HuH-7 (cell line): ENCODE results near the gene SAMD7.

Source experiments
- DNase-seq: peaks from one replicate; pipeline ENCODE4 v3.0.0; 2011; ENCODE audit warnings: low spot score

SAMD7 gene

DNA sequence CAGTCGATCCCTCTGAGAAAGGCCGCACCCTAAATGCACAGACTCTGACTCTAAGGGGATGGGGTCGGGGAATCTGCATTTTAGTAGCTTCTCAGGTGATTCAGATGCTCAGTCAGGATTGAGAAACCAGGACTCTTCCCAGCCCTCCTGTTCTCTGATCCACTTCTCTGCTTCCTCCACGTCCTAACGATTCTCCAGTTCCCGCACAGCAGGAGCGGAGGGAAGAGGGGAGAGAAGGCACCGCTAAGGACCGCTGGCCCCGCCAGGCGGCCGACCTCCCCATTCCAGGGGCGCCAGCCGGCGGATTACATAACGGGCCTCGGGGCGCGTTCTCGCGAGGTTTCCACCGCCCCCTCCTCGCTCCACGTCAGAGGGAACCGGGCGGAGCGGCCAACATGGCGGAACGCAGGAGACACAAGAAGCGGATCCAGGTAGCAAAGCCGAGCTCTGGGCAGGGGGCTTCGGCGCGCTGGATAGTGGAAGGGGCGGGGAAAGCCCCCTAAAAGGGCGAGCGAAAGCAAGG is 55.1 kb downstream of the SAMD7 start, which contains the start of gene SEC62:
SEC62 (plus strand) TSS at position 380 of the 523 bp plus-strand sequence; CDS start at position 396, 16 bp downstream.
- peak; percentile 90 for DNase-seq

DNA sequence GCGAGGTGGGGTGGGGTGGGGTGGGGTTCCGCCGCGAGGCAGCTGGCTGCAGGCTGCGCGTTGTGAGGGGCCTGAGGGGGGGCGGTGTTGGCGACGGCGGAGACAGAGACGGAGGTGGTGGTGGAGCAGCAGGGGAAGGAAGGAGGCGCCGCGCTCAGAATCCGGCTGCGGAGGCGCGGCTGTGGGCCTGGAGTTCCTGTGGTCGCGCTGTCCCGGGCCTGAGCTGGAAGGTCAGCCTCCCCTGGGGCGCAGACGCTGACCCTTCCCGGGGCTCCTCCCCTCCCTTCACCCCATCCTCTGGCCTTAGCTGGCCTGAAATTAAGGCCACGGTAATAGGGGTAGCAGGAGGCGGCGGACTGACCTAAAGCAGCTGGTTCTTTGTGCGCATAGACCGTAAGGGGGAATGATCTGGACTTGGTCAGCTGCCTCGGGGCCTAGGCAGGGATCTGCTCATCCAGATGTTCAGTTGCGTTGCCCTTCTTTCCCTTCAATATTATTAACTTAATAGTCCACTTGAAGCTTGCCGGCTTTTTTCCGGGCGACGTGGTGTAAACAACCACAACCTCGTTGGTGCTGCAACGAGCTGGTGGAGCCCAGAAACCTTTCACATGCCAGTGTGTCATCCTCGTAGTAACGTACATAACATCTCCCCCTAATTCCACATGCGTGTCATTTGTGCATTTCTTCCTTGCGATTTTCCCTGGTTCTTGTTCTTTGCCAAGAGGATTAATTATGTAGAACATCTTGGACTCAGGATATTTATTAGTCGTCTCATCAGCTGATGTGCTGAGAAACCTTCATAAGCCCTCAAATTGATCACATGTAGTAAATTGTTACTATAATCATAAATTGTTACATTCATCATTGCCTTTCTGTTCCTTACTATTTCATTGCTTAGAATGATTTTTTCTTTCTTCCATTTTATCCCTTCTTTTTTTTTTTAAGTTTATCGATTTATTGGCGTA is 55.9 kb downstream of the SAMD7 start:
- DNase-seq: peak; percentile 35

DNA sequence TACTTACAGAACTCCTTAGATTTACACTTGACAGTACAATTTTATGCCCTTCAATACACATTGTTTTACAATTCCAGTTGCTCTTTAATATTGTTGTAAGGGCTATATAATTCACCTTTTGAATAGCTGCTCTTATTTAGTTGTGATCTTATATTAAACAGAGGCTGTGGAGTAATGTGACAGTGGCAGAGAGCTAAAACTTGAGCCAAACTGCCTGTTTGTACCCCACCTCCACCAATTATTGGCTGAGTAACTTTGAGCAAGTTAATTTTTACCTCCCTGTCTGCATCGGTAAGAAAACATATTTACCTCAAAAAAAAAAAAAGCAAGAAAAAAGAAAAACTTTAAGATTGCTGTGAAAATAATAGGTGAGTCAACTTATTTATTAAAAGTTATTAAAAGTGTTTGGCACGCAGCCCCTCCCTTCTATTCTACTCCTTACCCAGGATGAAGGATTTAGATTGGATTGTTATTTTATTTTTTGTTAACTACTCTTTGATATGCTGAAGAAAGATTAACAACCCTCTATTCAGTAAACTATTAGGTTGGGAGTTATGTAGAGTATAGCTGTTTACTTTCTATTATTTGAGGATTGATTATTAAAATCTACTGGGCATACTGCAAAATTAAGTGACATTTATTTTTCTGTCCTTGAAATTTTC is 57.0 kb downstream of the SAMD7 start:
- no peak for DNase-seq

DNA sequence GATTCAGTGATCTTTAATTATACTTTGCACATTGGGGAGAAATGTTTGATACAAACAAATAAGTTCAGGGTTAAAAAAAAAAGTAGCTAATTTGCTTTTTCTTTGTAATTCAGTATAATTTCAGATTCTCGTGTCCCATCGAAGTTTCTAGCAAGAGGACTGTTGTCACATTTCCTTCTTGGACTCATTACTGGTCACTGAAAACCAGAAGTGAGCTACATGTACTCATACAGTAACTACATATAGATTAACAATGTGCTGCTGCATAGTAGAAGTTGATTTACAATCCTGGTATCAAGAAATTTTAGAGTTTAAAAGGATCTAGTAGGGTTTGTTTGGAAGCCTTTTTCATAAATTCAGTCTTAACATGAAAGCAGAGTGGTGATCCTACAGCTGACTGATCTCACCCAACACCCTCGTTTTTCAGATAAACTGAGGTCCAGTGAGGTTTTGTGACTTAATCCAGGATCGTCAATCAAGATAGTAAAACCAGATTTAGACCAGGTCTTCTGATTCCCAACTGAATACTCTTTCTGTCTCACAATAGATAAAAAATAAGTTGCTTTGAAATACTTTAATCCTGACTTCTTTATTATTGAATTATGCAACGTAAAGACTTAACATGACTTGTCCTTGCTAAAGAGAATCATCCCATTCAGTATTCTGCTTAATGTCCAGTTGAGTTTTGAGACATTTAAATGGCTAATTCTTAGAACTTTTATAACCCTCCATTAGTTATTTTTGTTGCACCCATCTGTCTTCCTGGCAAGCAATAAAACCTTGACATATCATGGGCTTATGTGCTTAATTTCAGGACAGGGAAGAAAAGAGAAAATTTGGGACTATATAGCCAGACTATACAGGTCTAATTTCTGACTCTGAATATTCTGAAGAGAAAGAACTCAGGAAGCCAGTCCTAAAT is 58.1 kb downstream of the SAMD7 start:
- DNase-seq: no peak

DNA sequence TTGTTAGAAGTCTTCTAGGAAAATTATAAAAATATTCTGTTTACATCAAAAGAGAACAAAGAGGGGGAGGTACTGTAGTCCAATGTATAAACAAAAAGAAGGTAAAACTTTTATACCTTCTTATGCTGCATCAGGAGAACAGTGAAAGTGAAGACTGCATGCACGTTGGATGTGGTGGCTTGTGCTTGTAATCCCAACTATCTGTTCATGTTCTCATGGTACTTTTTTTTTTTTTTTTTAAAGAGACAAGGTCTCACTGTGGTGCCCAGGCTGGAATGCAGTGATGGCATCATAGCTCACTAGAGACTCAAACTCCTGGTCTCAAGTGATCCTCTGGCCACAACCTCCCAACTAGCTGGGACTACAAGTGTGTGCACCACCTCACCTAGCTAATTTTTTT is 59.5 kb downstream of the SAMD7 start:
- no peak for DNase-seq

DNA sequence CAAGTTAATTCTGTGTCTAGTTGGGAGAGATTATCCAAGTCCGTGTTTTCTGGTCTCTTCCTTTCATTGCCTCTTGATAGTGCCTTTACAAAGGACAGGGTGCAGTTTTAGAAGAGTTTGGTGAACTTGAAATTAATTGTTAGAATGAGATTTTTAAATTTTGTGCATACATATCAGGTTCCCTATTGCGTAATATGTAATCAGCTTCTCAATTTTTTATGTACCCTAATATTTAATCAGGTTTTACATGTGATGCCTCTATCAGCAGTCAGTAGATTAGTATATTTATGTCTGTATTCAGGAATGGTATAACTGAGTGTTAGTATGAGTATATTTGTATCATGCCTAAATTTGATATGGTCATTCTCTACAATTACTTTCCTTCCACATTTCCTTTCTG is 60.1 kb downstream of the SAMD7 start:
- DNase-seq: no peak

DNA sequence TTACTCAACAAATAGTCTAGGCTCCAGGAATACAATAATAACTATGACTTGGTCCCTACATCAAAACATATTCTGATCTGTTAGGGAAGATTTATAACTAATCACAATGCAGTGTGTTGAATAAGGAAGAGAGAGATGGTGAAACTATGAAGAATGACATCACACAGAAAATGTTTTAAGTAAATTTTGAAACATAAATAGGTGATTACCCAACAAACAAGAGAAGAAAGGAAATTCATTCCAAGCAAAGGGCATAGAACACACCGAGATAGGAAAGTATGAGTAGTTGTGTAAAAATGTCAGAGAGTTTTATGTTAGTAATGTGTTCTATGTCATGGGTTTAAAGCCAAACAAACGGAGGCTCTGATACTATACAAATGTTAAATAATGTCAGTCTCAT is 68.7 kb downstream of the SAMD7 start:
- DNase-seq: no peak

DNA sequence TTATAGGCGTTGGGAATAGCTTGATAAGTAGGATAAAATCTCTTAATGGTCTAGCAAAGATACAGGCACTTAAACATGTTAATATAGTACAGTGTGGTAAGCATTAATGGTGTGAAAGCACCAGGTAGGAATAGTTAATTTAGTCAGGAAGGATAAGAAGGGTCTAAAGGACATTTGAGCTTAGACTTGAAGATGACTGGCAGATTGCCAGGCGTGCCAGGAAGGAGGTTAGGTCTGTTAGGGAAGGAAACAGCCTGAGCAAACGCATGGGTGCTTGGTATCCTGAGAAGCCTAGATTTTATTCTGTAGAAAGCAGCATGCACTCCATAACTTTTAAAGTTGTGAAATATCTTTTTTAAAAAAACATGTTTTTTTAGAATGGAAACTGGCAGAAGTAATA is 72.9 kb downstream of the SAMD7 start:
- no peak for DNase-seq
